Activated gamma-delta T cell treated with Interleukin-2 at 50 U/mL for 16 hours (primary cell): Measurements from ENCODE around the gene SGTA.
"Not testable (repeated sequence)": the region's sequence is repeated elsewhere in the genome, so short reads cannot be mapped to it uniquely, and the experiment has no call there.

Source experiments
- DNase-seq: peaks from one replicate; pipeline ENCODE4 v3.0.0-alpha.2; 2020

SGTA gene, protein sequence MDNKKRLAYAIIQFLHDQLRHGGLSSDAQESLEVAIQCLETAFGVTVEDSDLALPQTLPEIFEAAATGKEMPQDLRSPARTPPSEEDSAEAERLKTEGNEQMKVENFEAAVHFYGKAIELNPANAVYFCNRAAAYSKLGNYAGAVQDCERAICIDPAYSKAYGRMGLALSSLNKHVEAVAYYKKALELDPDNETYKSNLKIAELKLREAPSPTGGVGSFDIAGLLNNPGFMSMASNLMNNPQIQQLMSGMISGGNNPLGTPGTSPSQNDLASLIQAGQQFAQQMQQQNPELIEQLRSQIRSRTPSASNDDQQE

DNA sequence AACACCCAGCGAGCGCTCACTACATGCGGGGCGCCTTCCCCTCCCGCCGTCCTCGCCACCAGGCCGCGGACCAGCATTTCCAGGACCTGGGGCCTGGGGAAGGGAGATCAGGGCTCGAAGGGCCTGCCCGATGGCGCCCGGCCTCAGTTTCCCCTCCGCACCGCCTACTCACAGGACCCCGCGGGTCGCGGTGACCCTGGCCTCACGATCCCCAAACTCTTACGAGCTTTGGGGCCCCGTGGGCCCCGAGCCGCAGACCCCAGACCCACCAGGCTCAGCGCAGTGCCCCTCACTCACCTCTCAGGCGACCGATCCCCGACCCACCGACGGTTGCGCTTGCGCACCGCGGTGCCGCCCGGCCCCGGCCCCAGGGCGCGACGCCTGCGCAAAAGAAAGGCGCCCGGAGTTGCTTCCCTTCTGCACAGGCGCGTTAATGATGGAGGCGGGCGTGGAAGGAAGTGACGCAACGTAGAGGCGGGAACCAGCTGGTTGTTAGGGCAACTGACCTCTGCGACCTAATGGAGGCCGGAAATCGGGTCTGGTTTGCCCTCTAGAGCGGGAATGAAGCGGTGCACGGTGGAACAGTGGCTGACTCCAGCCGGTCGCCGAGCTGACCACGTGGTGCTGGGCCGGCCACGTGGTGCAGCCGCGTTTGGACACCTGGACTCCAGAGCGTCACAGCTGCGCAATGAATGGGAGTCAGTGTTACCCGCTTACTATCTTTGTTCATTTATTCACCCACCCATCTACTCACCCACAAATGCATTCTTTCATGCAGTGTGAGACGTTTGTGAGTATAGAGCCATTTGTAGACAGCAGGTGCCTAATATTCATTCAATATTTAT lies at the start of gene SGTA:
Gene SGTA (minus strand): TSS at position 338 of the 845 bp plus-strand sequence. CDS start 14,205 bp downstream, outside the sequence.
- DNase-seq = peak; percentile 95

DNA sequence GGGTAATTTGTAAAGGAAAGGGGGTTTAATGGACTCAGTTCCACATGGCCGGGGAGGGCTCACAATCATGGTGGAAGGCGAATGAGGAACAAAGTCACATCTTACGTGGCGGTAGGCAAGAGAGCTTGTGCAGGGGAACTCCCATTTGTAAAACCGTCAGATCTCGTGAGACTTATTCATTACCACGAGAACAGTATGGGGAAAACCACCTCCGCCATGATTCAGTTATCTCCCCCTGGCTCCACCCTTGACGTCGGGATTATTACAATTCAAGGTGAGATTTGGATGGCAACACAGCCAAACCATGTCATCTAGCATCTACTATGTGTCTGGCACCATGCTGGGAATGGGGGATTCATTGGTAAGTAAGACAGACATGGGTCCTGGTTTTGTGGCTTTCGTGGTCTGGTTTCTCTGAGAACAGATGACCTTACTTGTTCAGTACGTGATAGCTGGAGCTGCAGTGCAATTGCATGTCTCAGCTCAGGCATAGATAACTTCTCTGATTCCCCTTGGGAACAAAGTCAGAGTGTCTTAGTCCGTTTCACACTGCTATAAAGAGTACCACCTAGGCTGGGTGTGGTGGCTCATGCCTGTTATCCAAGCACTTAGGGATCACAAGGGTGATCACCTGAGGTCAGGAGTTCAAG lies 44.9 kb upstream of the SGTA start:
- DNase-seq = no peak

DNA sequence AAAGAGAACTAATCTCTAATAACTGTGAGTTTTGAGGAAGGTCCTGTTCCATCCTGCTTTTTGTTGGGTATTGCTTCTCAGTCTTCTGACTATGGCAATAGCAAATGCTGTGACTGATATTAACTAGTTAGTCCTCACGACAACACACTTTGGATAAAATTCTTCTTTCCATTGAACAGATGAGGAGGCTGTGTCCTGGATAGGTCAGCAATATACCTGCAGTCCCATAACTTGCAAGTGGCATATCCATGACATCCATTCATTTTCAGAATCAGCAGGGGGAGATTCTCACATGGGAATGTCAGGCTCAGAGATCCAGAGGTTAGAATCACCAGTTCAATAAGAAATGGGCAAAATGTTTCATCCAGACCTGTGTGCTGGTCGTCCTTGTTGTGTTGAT lies 43.9 kb upstream of the SGTA start:
- DNase-seq = no peak

DNA sequence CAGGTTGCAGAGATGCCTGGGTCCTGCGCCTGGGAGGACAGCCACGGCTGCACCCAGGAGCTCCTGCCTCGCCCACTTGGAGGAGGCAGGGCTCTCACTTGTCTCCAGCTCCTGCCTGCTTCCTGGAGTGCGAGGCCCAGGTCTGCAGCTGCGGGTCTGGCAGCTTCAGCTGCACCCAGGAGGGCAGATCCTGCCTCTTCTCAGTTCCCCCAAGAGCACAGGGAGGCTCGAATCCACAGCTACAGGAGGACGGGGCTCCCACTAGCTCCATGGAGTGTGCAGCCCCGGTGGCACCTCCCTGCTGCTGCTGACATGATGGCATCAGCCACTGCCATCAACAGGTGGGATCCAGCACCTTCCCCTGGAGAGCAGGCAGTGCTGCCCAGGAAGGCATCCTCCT lies 41.1 kb upstream of the SGTA start:
- DNase-seq = no peak

DNA sequence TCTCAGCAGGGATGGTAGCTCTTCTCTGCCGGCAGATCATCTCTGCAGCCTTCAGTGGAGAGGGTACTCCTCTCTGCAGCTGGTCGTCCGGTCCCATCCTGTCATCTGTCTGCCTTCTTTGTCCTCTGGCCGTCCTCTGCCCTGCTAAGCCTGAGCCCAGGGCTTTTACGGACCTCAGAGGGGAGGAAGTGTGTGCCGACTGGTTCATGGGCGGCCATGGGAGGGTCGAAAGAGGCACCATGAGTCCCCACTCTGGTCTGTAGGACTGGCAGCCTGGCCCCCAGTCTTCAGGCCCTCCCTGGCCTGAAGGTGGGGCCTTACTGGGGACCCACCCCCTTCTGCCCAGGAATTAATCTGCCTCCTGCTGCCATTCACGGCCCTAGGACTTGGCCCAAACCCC lies 40.6 kb upstream of the SGTA start:
- DNase-seq = no peak

DNA sequence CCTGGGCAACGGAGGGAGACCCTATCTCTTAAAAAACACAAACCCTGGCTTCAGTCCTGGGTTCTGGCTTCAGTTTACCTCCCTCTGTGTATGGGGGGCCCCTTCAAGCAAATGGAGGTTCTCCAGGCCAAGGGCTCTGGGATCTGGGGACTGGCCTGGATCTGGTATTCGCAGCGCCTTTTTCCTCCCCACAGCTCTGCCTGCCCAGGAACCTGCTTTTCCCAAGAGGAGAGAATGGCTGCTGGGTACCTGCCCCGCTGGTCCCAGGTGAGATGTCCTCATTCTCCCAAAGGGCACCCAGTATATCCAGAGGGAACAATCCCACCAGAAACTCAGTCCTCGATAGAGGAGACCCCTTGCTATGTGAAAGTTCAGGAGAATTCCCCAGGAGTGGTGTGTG lies 39.8 kb upstream of the SGTA start:
- no peak for DNase-seq

DNA sequence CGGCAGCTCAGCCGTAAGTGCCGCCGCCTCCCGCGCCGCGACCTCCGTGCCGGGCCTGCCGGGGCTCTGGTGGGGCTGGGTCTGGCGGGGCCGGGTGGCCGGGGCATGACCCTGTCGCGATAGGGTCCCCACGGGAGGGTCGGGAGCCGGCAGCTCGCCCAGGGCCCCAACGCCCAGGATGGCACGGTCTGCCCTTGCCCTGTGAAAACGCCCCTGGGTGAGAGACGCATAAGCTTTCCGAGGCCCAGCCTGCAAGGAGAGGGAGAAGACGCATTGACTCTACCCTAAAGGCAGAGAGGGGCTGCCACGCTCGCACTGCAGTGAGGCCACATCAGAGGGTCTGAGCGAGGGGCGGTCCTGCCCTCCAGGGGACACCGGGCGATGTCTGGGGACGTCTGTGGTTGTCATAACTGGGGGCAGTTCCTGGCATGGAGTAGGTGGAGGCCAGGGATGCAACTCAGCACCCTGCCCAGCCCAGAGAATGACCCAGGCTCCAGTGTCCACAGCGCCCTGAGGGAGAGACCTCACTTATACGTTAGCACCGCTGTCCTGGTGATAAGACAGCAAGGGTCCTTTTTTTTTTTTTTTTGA lies 37.1 kb upstream of the SGTA start:
- DNase-seq = no peak

DNA sequence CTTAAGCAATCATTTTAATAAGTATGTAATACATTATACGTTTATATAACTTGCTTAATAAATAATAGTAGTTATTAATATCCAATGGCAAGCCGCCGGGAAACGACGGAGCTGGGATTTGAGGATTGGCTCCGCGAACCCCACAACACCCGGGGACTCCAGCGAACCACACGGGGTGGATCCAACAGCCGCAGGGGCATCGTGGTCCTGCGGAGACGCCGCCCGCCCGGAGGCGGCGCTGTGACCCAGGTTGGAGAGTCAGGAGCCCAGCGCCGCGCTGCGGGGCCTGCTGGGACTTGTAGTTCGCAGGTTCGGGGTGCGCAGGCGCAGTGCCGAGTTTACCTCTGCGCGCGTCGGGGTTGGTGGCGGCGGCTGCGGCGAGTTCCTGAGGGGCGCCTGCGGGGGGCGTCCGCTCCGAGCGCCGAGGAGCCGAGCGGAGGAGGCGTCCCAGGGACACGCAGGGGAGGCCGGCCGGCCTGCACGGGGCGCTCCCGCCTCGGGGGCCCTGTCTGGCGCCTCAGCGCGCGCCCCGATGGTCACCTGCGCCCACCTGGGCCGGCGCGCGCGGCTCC lies 36.6 kb upstream of the SGTA start, which contains the start of gene ZNF554:
Gene ZNF554 (plus strand): TSS at position 329 of the 572 bp plus-strand sequence. CDS start 204 bp downstream, at position 533.
- DNase-seq = peak; percentile 99

DNA sequence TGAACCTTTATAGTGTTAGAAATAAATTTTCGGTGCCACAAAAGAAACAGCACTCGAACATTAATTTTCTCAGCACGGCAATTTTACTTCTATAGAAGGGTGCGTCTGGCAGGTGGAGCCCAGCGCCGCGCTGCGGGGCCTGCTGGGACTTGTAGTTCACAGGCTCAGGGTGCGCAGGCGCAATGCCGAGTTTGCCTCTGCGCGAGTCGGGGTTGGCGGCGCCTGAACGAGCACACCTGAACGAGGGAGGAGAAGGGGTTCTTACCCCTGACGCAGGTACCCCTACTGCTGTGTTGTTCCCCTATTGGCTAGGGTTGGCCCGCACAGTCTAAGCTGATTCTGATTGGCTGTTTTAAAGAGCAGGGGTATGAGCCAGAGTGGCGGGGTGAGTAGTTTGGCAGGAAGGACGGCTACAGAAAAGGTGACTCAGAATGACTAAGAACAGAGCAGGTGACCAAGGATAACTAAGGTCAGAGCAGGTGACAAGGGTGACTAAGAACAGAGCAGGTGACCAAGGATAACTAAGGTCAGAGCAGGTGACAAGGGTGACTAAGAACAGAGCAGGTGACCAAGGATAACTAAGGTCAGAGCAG lies 34.3 kb upstream of the SGTA start:
- not testable (repeated sequence) for DNase-seq

DNA sequence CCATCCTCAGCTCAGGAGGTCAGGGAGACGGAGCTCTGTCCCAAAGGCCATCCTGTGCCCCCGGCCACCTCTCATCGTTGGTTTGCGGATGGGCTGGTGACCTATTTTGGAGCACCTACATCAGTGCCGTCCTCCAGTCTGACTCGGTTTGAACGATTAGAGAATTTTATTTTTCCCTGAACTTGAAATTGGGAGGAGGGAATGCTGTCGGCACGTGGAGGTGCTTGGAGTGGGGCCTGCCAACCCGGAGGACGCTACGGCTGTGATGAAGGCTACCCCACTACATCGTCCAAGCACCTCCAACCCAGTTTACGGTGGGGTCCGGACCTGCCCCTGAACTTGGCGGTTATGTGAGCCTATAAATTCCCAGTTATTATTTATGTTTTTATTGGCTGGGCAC lies 33.6 kb upstream of the SGTA start:
- no peak for DNase-seq

DNA sequence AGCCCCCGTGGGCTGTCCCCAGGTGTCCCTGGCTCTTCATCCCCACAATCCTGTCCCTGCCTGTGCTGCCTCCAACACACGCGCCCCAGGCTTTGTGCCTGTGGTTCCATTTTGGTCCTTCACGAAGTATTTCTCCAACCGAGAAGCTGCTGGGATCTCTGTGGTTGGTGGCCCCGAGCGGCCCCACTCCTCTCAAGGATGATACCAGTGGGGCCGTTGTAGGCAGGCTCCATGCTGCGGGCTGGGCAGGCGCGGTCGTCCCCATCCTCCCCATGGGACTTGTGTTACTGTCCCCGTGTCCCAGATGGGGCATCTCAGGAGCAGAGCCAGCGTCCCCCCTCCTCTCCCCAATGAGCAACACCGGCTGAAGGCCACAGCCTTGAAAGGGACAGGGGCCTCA lies 32.9 kb upstream of the SGTA start:
- DNase-seq = no peak

DNA sequence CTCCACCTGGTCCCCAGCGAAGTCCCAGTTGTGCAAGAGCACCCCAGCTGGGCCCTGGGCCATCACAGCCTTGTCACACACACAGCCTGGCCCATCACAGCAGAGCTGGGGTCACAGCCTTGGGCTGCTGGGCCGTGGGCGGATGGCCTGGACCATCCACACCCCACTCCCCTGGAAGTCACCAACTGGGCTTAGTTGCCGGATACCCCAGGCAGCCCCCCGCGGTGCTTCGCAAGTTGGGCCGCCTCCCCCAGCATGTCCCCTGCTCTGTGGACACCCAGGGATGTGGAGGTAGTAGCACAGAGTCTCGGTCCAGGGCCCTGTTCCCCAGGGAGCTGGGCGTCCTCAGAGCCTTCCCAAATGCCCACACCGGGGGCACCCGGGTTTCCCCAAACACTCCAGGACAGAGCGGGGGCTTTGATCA lies 32.1 kb upstream of the SGTA start:
- no peak for DNase-seq

DNA sequence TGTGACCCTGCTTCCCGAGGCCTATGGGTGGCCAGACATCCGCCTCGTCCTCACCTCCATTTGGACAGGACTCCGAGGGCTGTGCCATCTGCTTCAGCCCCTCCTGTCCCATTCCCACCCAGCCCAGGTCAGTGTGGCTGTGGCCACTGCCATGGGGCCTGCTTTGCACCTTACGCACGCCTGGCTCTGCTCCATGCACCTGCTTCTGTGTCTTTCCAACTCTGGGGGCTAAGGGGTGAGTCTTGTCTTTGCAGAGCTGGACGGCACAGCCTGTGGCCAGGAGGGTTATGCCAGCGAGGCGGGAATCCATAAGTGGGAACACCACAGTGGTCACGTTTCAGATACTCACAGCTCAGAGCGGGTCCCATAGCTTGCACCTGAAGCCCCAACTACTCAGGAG lies 31.4 kb upstream of the SGTA start:
- DNase-seq = no peak

DNA sequence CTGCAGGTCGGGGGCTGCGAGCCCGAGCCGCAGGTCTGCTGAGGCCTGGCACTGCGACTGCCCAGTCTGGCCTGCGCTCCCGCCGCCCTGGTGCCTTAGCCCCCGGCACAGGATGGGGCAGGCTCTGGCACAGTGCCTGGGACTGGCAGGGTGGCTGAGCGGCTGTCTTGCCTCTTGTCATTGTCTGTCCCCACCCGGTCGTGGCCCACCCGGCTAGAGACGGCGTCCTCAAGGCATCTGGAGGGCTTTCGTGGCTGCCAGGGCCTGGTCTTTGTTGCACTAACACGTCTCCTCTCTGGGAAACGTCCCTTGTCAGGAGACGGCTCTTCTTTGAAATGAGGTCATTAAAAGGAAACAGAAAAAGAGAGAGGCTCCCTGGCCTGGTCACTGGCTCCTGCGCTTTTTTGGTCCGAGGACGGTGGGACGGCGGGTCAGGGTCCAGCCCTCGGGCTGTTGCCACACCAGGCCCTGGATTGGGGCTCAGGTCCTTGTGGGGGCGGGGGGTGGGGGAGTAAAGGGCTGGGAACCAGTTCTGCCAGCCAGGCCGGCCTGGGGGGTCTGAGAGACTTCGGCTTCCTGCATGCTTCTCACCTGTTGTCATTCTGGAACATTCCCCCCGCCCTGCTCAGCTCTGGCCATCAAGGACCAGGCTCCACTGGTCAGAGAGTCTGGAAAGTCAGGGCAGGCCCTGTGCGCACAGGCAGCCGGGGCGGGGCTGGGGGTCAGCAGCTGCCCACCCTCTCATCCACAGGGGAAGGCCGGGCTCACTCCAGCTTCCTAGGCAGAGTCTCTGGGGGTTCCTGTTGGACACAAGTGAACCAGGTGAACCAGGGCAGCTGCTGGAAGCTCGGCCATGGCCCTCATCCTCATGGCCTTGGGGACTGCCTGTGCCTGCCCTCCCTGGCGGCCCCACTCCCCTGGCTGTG lies 30.4 kb upstream of the SGTA start:
- DNase-seq = no peak

DNA sequence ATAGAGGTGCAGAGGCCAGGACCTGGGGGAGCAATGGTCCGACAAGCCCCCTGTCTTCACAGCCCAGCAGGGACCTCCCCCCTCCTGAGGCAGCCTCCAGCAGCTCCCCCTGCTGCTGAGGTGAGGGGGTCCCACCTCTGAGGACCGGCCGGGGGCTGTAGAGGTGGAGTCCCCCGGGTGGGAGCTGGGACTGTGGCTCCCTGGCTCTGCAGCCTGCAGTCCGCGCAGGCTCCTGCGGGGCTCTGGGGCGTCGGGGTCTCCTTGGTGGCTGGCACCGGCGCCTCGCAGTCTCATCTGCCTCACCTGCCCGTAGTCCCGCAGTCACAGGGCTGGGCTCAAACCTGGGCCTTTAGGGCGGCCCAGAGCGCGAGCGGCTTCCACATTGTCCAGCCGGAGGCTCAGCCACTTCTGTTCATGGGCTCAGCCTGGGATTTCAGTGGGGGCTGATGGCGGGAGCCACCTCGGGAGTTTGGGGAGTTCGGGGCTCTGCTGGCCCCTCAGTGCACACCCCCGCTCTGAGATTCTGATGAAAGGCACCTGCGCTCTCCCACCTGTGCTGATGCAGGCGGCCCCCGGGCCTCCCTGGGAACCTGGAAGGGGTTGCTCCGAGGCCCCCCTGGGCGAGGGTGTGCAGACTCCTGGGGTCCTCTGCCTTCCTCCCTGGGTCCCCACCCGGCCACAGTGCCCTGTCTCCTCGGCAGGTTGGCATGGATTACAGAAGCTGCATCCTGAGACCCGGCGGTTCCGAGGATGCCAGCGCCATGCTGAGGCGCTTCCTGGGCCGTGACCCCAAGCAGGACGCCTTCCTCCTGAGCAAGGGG lies 29.6 kb upstream of the SGTA start:
- no peak for DNase-seq

DNA sequence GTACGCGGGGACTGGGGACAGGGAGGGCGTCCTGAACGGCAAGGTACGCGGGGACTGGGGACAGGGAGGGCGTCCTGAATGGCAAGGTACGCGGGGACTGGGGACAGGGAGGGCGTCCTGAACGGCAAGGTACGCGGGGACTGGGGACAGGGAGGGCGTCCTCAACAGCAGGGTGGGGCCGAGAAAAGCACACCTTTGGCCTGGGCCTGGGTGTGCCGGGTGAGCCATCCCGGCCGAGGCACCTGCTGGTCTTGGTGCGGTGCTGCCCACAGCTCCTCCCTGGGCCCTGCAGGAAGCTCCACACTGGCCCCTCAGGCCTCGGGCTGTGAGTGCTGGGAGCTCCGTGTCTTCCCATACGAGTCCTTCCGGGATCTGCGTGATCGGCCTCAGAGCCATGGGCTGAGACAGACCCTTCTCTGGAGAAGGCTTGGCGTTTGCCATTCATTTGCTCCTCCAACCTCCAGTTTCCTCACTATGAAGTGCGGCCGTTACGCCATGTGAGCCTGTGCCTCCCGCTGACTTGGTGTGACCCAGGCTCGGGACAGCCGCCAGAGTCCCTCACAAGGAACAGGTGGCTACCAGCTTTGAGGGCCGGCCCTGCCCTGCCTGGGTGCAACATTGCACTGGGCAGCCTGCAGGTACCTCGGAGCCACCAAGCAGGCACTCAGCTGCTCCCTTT lies 28.8 kb upstream of the SGTA start:
- no peak for DNase-seq

DNA sequence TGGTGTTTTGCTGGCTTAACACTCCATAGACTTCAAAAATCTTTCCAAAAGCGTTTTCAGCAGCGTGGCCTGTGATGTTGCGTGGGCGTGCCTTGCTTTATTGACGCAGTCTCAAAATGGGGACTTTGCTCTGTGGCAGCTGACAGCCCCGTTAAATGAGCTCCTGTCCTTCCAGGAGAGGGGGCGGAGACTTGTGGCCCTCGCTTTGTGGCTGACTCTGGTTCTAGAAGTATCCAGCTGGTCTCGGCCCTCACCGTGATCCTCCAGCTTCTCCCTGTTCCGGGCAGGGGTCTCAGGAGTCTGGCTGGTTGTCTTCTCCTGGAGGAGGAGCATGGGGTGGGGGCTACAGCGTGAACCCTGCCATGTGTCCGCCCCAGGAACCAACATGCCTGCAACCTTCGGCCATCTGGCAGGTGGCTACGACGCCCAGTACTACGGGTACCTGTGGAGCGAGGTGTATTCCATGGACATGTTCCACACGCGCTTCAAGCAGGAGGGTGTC lies 28.2 kb upstream of the SGTA start:
- no peak for DNase-seq

DNA sequence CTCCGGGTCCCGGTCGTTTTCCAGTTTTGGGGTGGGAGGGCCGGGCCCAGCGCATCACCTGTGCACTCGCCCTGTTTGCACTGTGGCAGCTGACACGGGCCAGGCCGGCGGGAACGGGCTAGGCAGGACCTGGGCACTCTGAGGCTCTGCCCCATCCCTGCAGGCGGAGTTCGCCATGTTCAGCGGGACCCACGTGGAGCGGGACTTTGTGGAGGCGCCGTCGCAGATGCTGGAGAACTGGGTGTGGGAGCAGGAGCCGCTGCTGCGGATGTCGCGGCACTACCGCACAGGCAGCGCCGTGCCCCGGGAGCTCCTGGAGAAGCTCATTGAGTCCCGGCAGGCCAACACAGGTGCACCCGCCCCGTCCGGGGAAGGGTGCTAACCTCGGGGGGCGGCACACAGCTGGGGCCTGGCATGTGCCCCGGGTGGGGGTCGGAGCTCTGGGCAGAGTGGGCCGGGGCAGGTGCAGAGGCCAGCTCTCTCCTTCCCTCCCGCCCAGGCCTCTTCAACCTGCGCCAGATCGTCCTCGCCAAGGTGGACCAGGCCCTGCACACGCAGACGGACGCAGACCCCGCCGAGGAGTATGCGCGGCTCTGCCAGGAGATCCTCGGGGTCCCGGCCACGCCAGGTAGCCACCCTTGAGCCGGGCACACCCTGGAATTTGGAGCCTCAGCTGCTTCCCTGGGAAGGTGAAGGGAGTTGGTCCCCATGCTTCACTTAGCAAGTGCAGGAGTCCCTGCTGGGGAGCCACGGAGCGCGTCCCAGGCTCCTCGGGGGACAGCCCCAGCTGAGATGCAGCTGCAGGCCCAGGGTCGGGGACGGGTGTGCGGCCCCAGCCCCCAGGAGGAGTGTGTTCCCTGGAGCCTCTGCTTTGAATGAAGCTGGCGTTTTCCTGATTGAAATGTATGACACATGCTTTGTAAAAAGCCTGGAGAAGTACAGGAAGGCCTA lies 27.3 kb upstream of the SGTA start:
- DNase-seq = no peak
